ENCODE results near the gene FBXO9.

FBXO9 gene

DNA sequence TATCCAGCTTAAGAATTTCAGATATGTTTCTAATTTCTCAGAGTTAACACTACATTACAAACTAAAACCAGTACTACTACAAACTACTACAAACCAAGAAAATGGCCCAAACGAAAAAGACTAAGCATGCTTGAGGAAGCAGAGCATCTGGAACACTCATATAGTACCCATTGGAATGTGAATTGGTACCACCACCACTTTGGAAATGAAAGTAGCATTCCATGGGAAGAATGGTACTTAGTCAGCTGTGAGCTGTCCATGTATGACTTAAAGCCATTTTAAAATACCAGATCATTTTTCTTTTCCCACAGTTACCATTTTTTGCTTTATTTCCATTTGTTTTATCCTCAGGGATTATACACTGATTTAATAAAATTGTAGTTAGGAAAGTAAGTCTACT is 30.5 kb downstream of the FBXO9 start:
- no peak for DNase-seq

DNA sequence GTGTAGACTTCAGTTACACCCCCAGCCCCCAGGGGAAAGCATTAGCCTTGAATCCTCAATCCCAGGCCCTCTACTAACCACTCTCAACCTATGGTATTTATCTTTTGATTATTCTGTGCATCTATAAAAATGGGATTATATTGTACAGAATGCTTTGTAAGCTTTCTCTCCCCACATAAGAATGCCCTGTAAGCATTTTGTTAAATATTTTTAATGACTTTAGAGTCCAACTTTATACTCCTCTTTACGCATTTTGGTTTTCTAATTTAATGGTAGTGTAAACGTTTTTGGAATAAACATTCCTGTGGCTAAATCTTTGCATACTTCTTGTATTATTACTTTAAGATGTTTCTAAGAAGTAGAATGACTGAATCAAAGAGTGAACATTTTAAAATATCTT is 35.4 kb downstream of the FBXO9 start:
- no peak for DNase-seq

DNA sequence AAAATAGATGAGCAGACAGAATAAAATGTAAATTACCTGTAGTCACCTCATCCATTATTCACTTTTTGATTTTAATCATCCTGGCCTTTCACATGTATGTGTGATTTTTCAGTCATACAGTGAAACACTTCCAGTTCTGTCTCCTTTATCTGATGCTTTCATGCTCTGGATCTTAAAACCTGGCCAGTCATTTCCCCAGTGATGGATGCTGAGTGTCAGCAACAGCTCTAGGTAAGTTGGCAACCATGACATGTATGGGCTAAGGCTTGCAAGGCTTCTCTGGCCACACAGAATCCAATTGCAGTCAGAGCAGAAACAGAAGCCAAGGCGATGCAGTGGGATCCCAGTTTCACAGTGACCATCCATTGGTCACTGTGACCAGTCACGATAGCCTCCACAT is 35.8 kb downstream of the FBXO9 start:
- DNase-seq: no peak

DNA sequence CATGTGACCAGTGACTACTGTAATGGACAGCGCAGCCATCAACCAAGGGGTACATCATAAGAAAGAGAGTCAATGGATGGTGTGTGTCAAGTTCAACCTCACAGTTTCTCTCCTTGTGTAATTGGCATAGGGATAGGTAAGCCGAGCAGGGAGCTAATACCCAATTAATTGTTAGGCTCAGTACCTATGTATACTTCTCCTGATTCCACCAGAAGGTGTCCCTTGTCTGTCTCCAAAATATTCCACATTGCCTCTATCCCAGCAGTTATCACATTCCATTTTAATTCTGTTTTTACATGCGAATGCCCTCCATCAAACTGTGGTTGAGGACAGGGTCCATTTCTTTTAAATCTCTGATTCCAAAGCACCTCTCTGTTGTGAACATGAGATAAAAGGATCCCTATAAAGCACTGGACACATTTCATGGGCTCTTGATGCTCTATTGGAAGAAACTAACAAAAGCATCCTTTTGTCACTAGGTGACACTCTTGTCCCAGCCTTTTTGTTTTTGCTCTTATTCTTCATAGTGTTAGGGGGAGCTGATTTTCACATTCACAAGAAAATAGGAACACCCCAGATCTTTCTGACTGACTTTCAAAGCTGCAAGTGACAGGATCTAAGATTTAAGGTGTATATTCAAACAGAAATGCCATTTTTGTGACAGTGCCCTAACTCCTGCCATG is 38.9 kb downstream of the FBXO9 start:
- DNase-seq: peak in 2 of 3 experiments; percentile 40 to 78

DNA sequence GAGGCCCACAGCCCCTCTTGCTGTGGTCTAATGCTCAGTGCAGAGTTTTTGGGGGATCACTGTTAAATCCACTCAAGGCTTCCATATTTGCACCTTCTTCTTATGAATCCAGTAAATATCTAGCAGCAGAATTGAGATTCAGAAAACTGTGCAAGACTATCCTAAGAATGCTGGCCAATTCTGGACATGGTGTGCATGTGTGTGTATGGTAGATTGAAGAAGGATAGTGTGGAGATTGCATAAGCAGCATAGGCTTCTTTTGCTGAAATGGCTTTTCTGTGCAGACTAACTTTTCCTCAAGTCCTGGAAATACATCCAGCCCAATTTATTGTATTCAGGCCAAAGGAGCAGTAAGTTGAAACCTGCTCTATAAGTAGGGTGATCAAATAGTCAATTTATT is 39.7 kb downstream of the FBXO9 start:
- DNase-seq: no peak

DNA sequence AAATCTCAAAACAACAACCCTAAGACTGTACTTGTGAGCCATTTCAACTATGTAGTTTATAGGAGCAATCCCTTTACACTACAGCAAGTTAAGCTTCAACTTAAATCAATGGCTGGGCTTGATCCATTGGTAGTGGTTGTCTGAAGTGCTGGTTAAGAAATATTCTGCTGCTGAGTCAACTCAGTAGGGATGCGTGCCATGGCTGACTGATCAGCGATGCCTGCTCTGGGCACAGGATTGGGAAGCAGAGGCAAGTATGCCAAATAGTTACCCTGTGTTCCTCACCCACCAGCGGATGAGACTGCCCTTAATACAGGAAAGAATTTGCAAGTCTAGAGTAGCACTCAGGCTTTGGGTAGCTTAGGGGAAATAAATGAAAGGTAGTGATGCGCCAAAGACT is 41.9 kb downstream of the FBXO9 start:
- DNase-seq: no peak

DNA sequence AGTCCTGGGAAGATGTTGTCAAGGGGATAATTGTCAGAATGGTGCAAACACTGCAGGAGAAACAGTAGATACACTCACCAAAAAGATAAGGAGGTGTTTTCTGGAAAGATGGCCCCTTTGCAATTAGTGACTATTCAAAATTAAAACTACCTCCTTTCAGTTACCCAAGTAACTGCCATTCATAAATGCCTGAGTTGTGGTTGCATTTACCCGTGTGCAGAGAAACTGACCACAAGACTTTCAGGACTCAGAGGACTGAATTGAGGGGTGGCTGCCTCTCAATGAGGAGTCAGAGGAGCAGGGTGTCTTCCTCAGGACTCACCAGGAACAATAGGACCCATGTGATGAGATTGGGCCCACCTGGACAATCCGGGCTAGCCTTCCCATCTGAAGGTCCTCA is 44.4 kb downstream of the FBXO9 start:
- DNase-seq: no peak

DNA sequence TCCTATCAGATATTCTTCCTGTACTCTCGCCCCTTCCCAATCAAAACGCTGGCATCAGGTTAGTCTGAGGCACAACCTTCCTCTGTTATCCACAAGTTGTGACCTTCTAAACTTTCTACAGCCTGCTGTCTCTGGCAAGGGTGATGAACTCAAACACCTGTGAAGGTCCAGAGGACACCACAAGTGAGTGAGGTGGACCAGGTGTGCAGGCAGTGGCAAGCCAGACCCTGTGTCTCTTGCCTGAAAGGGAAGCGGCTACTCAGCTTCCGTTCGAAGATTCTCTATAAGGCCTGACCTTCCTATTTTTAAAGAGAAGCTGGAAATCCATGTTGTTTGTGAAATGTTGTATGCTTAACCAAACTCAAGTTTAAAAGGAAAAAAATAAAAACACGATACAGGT is 46.7 kb downstream of the FBXO9 start:
- peak in 1 of 3 experiments; percentile 42 for DNase-seq

DNA sequence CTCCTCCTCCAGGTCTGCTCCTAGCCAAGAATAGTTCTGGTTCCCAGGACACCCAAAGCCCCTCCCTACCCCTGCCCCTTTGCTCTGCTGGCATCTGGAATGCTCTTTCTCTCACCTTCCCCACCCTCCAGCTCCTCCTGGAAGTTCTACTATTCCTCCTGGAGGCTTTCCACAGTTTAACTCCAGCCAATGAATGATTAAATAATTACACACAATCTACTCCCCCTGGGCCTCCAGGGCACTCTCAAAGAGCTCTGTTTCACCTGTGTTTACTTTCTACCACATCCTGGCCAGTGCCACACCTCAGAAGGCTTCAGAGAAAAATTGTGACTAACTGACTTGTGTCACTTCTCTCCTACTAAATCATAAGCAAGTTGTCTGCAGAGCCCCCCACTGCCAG is 47.2 kb downstream of the FBXO9 start:
- peak in 2 of 3 experiments; percentile 78 to 93 for DNase-seq

DNA sequence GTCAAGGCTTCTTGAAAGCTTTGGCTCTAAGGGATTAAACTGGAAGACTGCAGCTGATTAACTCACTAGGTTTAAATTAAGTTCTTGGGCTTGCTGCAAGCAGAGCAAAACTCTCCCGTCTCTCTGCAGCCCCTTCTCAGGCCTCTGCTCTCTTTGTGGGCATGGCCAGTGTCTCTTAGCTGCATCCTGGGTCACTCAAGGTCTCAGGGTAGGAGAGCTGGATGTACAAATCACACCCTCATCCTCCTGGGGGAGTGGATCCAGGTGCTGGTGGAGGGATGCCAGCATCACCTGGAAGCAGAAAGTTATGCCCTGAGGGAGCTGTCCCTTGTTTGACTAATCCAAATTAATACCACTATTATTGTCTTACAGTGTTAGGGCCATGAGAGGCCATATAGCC is 47.7 kb downstream of the FBXO9 start:
- DNase-seq: peak in 2 of 3 experiments; percentile 70 to 90

DNA sequence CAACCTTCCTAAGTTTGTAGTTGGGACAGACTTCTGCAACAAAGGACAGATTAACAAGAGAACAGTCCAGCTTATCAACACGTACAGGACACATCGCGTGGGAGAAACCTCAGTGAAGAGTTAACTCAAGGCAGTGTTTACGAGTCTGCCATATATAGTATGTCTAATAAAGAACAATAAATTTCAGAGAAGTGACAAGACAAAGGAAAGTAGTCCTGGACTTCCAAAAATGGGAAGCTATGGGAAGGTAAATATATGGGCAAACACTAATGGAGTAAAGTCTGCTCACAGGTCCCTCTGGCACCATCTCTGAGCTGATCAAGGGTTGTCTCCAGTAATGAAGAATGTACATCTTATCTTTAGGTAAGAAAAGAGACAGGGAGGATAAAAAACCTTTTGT is 48.5 kb downstream of the FBXO9 start:
- DNase-seq: no peak

DNA sequence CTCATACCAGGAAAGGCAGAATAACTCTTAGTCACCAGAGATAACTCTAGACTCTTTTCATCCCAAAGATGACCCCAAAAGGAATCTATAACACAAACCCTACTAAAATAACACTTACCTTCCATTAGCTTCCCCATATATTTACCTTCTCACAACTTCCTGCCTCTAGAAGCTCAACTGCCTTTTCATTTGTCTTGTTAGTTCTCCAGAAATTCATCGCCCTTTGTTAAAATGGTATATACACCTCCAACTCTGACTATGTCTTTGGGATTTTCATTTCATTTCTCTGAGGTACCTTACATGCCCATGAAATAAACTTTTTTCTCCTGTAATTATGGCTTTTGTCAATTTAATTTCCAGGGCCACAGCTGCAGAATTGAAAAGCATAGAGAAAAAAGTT is 49.9 kb downstream of the FBXO9 start:
- DNase-seq: no peak

DNA sequence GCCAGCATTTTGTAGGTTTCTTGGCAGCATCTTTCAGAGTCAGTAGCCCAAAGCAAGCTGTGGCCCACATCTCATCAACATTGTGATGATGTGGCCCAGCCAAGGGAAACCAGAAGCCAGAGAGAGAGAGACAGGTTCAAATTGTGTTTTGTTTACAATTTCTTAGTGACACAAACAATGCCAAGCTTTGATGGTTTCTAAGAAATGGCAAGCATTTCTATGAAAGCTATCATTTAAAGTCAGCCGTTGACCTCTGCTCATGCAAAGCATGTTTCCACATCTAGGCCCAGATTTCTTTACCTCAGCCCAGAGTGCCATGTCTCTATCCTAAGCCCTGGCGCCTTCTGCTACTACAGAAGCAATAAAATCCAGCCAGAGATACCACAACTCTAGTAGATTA is 50.5 kb downstream of the FBXO9 start:
- DNase-seq: no peak

DNA sequence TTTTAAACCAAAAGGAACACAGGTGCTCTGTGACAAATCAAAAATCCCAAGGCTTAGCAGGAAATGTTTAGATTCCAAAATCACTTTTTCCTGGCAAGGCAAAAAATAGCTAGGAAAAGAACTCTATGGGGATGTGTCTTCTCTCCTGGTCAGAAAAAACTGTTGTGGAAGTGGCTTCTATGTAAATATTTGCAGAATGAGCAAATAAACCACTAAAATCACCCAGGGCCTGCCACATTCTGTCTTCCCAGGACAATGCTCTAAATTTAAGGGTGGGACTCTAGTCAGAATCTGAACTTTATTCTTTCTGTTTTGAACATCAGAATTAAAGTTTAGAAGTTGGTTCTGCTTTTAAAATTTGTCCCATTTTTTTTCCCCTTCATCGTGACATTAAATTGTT is 54.1 kb downstream of the FBXO9 start:
- no peak for DNase-seq

DNA sequence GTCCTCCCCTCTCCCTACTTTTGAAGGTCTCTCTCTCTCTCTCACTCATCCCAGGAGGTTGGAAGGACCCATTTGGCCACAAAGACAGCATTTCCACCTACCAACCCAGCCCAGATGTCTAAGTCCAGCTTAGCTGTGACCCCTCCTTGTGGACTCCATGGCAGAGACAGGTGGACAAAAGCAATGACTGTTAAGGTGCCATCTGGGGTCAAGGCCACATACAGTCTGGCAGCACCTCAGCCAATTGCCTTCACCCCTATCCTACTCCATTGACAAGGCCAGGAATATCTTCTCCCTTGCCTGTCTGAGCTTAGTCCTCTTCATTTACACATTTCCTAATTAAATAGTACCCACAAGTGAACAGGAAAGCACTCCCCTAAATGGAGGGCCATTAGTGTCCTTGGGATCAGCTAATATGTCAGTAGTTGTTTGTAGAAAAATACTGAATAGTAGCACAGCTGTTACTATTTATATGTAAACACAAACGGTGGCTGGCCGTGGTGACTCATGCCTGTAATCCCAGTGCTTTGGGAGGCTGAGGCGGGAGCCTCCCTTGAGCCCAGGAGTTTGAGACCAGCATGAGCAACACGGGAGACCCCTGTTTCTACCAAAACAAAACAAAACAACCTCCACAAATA is 54.7 kb downstream of the FBXO9 start:
- DNase-seq: peak in 2 of 3 experiments; percentile 16 to 25

DNA sequence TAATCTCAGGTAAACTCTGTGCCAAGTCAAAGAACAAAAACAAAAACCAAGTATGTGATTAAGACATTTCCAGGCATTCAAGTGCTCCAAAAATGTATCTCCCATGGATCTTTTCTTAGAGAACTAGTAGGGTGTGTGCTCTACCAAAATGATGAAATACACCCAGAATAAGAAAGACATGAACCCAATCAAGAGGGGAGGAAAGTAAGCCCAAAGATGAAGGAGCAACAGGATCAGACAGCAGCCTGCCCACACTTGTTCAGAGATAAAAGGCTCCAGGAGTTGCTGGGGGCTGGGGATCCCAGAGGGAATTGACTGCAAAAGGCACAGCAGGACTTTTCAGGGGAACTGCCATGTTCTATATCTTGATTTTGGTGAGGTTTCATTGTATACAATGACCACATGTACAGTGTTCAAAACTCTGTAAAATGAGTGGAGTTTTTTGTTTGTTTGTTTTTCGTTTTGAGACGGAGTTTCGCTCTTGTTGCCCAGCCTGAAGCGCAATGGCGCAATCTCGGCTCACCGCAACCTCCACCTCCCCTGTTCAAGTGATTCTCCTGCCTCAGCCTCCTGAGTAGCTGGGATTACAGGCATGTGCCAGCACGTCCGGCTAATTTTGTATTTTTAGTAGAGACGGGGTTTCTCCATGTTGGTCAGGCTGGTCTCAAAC is 59.1 kb downstream of the FBXO9 start:
- no peak for DNase-seq

DNA sequence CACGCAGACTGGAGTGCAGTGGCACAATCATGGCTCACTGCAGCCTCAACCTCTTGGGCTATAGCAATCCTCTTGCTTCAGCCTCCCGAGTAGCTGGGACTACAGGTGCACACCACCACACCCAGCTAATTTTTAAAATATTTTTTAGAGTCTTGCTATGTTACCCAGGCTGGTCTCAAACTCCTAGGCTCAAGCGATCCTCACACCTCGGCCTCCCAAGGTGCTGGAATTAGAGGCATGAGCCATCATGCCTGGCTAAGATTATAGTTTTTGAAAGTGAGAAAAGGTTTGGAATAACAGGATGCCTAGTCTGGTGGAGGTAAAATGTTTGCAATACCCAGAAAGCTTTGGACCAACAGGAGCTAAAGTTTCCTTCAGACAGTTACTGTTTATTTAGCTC is 60.1 kb downstream of the FBXO9 start:
- DNase-seq: no peak

DNA sequence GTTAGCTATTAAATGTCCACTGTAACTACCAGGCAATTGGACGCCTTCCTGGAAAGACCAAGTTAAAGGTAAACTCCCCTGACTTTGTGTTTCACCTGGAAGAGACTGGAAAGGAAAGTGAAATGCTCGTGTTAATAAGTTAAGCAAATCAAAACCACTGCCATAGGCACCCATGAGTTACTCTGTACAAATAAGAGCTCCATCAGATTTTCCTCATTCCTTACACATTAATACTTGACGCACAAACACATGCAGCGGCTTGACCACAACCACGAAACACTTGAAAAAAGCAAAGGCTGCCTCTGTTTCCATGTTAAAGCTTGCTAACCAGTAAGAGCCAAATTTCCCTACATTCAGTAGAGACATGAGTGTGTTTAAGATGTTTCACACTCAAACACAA is 63.6 kb downstream of the FBXO9 start:
- DNase-seq: no peak

DNA sequence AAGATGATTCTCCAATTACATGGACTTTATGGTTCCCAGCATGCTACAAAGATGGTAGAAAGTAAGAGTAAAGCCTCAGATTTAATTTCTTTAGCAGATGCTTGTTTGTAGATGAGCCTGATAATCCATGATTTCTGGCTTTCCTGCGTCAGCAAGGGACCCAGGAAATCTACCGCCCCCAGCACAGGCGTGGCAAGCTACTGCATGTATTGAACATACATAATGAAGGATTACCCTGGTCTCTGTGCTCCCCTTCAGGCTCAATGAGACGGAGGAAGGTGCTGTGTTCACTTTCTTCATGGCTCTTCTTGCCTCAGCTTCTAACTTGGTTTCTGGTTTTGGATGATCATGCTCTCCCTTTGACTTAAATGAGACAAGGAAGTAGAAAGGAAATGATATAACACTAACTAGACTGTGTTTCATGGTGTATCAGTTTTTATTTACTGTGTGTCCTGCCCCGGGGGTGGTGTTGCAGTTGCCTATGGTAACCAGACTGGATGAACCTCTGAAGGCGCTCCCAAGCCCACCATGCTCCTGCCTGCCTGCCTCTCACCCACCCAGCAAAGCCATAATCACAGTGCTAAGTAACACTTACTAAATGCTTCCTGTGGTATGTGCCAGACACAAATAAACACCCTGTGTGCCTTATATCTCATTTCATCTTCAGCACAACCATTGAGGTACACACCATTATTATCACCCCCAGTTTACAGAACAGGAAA is 65.5 kb downstream of the FBXO9 start:
- DNase-seq: no peak

DNA sequence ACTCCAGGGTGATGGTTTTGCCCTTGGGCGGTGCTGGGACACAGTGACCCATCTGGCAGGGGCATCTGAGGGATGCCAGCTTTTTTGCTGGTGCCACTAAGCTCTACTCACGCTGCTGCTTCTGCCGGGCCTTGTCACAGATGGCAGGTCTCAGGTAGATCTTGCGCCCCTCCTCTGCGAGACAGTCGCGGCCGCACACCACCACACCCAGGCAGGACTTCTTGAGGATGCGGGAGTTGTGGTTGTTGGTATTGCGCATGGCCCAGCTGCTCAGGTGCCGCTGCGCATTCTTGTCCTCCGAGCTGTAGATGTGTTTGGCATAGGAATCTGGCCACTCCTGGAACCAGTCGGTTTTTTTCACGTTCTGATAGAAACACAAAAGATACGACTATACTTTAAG is 68.8 kb downstream of the FBXO9 start:
- DNase-seq: no peak

DNA sequence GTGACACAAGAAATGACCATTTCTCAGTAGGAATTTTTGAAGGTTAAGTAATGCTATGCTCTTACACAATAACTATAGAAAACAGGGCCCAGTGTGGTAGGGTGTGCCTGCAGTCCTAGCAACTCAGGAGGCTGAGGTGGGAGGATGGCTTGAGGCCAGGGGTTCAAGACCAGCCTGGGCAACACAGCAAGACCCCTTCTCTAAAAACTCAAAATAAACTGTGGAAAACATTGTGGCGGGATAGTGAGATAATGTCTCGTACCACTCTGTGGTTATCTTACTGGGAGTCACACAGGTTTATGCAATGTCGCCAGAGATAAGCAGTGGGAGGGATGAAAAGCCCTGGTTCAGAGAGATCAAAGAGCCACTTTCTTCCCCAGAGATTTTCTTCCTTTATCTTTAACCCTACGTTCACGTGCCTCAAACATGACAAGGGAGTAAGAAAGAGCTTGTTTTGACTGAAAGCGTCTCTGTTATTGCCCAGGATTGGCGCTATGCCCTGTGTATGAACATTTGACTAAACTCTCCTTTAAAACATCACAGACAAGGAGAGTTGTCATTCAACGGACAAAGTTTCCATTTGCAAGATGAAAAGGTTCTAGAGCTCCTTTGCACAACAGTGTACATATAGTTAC is 69.5 kb downstream of the FBXO9 start:
- DNase-seq: no peak

DNA sequence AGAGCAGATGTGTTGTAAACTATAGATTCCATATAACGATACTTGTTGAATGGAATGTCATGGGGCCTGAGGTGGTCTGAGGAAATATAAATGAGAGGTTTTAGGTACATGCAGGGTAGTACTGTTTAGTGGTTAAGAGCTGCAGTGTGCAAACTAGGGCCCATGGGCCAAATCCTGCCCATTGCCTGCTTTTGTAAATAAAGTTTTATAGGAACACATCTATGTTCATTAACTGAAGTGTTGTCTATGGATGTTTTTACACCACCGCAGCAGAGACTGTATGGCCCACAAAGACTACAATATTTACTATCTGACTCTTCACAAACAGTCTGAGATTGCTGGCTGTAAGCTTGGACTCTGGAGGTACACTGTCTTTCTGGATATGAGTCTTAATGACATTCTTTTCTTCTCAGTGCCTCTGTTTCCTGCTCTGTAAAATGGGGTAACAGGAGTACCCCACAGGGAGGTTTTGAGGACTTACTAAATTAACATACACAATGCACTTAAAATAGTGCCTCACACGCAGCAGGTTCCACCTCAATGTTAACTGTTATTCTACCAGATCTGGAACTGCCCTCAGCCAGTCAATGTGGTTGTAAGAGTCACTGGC is 70.9 kb downstream of the FBXO9 start:
- DNase-seq: no peak
